ENCODE data around the gene ZNF532.

DNA sequence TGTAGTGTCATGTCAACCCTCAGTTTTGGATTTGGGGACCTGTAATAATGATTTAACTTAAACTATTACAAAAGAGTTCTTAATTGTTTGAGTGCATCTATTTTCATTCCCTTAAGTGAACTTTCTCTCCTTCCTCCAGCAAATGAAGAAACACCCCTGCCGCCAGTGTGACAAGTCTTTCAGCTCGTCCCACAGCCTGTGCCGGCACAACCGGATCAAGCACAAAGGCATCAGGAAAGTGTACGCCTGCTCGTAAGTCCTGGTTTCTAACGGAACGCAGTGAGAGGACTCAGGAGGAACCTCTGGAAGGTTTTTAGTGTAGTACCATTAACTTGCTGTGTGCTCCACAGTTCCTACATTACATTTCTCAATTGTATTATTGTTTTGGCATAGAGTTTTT lies 114.2 kb downstream of the ZNF532 start:
- TF ChIP-seq, protein P1, sequence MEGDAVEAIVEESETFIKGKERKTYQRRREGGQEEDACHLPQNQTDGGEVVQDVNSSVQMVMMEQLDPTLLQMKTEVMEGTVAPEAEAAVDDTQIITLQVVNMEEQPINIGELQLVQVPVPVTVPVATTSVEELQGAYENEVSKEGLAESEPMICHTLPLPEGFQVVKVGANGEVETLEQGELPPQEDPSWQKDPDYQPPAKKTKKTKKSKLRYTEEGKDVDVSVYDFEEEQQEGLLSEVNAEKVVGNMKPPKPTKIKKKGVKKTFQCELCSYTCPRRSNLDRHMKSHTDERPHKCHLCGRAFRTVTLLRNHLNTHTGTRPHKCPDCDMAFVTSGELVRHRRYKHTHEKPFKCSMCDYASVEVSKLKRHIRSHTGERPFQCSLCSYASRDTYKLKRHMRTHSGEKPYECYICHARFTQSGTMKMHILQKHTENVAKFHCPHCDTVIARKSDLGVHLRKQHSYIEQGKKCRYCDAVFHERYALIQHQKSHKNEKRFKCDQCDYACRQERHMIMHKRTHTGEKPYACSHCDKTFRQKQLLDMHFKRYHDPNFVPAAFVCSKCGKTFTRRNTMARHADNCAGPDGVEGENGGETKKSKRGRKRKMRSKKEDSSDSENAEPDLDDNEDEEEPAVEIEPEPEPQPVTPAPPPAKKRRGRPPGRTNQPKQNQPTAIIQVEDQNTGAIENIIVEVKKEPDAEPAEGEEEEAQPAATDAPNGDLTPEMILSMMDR (IDR thresholded peaks at IDR 0.05; ENCODE audit: extremely low read depth in 1 of 2, insufficient read depth in 1 of 2, low read depth in 1 of 2, low read length in 2 of 2), result no peak
- no peak for TF ChIP-seq POLR2AphosphoS5 (IDR thresholded peaks at IDR 0.05; ENCODE audit: insufficient read depth, low read depth, low read length)
- TF ChIP-seq POLR2A (IDR thresholded peaks at IDR 0.05; ENCODE audit: low read depth, low read length), result no peak
- TF ChIP-seq, protein P2, sequence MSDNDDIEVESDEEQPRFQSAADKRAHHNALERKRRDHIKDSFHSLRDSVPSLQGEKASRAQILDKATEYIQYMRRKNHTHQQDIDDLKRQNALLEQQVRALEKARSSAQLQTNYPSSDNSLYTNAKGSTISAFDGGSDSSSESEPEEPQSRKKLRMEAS (IDR thresholded peaks at IDR 0.05; ENCODE audit: insufficient read depth, insufficient read length), result no peak
- TF ChIP-seq EZH2 (IDR thresholded peaks at IDR 0.05; ENCODE audit: borderline replicate concordance, low read depth, low read length, severe bottlenecking), result no peak
- TF ChIP-seq JUN (IDR thresholded peaks at IDR 0.05; ENCODE audit: borderline replicate concordance, insufficient read depth, insufficient read length, low read depth), result no peak
- TF ChIP-seq FOS (IDR thresholded peaks at IDR 0.05; ENCODE audit: borderline replicate concordance, insufficient read depth, low read length), result no peak
- no peak for TF ChIP-seq MYC (IDR thresholded peaks at IDR 0.05; ENCODE audit: low read depth, low read length)
- no peak for TF ChIP-seq GATA2 (IDR thresholded peaks at IDR 0.05; ENCODE audit: insufficient read depth, insufficient read length, low read depth, low read length)
